GM18498 (cell line): Measurements from ENCODE around the gene SATB2.
A peak's percentile ranks its signal among the peaks of the same experiment; 100 is the strongest.

Experiments
- ATAC-seq: cut with Tn5 transposase; IDR thresholded peaks from one replicate; pipeline ENCODE4 v1.9.1; 2021; ENCODE audit warnings: mild to moderate bottlenecking, moderate library complexity; ENCODE audit not compliant: unreplicated experiment

SATB2 gene

GRCh38 chr2:199466692-199467065 is 8.9 kb upstream of the SATB2 start:
- no peak for ATAC-seq

GRCh38 chr2:199465988-199466691 is 8.4 kb upstream of the SATB2 start:
- ATAC-seq: no peak

DNA sequence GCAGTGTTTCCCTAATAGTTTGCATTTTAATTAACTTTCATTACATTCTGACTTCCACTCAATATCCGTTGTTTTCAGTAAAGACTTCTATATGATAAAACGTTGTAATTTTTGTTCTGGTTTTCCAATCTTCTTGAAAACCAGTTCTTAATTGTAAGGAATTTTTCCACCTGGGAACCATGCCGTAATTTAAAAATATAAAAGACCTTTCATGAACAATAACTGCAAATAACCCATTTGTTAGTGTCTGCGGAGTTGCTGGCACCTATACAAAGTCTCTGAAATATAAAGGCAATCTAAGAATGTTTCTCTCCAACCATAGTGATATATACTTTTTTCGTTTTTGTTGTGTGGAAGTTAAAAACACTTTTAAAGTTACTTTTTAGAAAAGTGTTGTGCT is 7.7 kb upstream of the SATB2 start:
- ATAC-seq: no peak

- no peak for ATAC-seq
Observed at GRCh38 chr2:199464606-199465352, 7.0 kb upstream of the SATB2 start.

GRCh38 chr2:199463708-199464605 is 6.2 kb upstream of the SATB2 start:
- ATAC-seq: no peak

DNA sequence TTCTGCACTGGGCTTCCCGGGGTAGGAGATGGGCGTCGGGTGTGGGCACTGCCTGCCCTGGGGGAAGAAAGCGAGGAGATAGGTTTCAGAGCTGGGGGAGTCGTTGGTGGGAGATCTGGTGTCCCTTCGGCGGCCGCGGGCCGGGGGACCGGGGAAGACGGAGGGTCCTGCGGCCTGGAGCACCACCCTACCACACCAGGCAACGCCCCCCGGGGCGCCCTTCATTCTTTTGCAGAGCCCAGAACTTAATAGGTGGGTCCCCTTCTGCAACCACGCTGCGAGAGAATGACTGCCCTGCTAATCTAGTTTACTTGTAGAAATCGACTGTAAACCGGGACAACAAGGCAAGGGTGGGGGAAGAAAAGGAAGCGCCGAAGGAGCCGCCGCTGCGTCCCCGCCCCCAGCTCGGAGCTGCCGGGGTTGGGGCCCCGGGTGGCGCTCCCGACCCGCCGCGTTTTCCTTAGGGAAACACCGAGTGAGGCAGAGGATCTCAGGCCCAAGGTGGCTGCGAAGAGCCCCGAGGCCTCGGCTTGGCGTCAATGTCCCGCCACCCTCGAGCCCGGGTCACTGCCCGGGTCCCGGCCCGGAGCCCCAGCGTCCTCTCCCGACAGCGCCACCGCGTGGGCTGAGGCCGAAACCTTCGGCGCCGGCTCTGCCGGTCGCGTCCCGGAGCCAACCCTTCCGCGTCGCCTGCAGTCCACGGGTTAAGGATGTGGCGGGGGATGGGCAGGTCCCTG is 5.4 kb upstream of the SATB2 start:
- no peak for ATAC-seq

GRCh38 chr2:199462347-199462955 is 4.7 kb upstream of the SATB2 start:
- ATAC-seq: no peak

GRCh38 chr2:199461711-199462346 is 4.1 kb upstream of the SATB2 start:
- no peak for ATAC-seq

GRCh38 chr2:199460846-199461710 is 3.3 kb upstream of the SATB2 start:
- ATAC-seq: no peak

DNA sequence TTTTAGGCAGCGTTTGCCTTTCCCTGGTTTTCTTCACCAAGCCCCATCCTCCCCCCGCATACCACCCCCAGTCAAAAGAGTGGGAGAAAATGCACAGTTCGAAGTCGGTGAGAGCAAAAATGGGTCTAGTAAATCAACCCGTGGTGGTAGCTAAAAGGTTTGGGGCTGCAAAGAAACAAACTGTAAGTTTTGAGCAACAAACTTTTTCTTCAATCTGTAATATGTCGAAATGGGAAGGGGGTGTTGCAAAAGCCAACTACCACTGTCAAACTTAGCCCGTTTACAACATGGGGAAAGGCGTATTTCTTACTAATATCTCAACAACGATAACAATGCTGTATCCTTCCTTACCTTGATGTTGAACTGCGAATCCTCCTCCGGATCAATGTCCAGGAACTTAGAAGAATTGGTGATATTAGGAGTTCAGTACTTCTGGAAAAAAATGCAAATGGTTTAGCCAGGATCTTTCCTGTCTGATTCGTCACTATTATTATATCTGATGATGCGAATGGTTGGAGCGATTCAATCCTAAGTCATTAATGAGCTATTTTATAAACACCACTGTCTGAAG is 2.4 kb upstream of the SATB2 start:
- no peak for ATAC-seq

GRCh38 chr2:199459286-199460100 is 1.8 kb upstream of the SATB2 start:
- ATAC-seq: peak; percentile 57

GRCh38 chr2:199458806-199459285 is 1.1 kb upstream of the SATB2 start:
- ATAC-seq: peak; percentile 44

GRCh38 chr2:199458009-199458805 is 468 bp upstream of the SATB2 start:
- peak; percentile 31 for ATAC-seq

DNA sequence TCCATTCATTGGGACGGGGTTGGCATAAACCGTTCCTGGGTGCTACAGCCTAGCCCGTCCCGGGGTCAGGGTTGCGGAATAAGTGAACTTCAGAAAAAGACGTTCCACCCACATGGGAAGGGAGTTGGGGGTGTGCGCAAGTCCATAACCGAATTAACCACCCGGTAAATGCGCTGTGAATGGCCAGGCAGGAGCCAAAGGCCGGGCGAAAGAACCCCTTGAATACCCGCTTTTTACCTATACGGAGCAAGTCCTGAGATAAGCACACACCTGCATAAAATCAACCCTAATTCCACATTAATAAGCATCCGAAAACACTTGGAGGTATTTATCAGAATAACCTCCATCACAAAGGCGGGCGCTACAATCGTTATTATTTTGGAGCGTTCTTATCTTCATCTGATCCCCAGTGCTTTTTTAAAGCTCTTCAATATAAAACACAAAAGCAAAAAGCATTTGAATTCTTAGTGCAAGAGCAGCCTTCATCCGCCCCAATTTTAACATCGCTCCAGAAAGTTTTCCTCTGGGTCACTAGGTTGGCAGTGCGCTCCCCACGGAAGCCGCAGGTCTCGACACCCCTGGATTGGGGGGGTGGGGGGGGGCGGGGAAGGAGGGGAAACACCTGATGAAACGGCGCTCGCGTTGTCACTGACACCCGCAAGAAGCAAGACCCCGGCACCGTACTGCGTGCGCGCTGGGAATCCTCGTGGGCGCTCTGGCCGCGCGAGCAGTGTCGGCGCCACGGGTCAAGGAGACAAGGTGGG is 1.2 kb downstream of the SATB2 start:
- ATAC-seq: no peak

- no peak for ATAC-seq
Observed at GRCh38 chr2:199455545-199456382, 2.0 kb downstream of the SATB2 start.
